GM06990 (cell line): Measurements from ENCODE around the gene CEP72.
"Not testable (repeated sequence)": the region's sequence is repeated elsewhere in the genome, so short reads cannot be mapped to it uniquely, and the experiment has no call there.

Experiments
- DNase-seq: peaks from one replicate; pipeline ENCODE4 v3.0.0-alpha.2; 2011; ENCODE audit not compliant: insufficient read length; ENCODE audit errors: extremely low read depth
- H3K27me3 ChIP-seq: replicated peaks from 2 replicates; pipeline ENCODE4 v1.6.0; 2011; ENCODE audit warnings: low read length; ENCODE audit not compliant: control insufficient read depth, insufficient read depth
- H3K36me3 ChIP-seq: 2 replicates; pipeline ENCODE4 v1.5.1; 2011; ENCODE audit warnings: low read length; ENCODE audit not compliant: control insufficient read depth, insufficient read depth
- H3K4me3 ChIP-seq: replicated peaks from 2 replicates; pipeline ENCODE4 v1.5.1; 2011; ENCODE audit warnings: low read depth, mild to moderate bottlenecking, control low read depth, low read length
- CTCF ChIP-seq: IDR thresholded peaks from 2 replicates; pipeline ENCODE4 v1.5.1; 2011; ENCODE audit warnings: low read length, control low read depth, mild to moderate bottlenecking, inconsistent platforms; ENCODE audit not compliant: insufficient read depth, poor library complexity, severe bottlenecking

CEP72 gene

GRCh38 chr5:674630-675011 lies 62.5 kb downstream of the CEP72 start:
- no peak for DNase-seq
- Histone ChIP-seq H3K36me3 (no peaks in the 10 kb centered on the region), H3K27me3 (no peaks in the 10 kb centered on the region), H3K4me3 (no peak overlapping the region)
- no peak for TF ChIP-seq CTCF

DNA sequence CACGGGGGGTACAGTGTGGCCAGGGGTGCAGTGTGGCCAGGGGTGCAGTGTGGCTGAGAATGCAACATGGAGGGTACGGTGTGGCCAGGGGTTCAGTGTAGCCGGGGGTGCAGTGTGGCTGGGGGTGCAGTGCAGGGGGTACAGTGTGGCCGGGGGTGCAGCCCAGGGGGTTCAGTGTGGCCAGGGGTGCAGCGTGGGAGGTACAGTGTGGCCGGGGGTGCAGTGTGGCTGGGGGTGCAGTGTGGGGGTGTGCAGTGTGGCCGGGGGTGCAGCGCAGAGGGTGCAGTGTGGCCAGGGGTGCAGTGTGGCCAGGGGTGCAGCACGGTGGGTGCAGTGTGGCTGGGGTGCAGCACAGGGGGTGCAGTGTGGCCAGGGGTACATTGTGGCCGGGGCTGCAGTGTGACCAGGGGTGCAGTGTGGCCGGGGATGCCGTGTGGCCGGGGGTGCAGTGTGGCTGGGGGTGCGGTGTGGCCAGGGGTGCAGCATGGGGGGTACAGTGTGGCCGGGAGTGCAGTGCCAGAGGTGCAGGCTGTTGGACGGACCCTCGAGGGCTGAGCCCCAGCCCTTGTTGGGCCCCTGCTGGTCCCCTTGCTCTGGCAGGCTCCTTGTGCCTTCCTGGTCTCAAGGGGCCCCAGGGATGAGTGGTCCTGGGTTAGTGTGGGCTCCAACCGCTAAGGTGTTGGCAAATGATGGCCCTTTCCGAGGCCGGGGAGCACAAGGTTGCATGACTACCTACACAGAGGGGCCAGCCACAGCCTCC lies 63.2 kb downstream of the CEP72 start:
- no peaks in the 10 kb centered on the region for H3K27me3 ChIP-seq
- H3K36me3 ChIP-seq = no peaks in the 10 kb centered on the region
- no peak overlapping the region for H3K4me3 ChIP-seq
- no peak for TF ChIP-seq CTCF
- no peak for DNase-seq

DNA sequence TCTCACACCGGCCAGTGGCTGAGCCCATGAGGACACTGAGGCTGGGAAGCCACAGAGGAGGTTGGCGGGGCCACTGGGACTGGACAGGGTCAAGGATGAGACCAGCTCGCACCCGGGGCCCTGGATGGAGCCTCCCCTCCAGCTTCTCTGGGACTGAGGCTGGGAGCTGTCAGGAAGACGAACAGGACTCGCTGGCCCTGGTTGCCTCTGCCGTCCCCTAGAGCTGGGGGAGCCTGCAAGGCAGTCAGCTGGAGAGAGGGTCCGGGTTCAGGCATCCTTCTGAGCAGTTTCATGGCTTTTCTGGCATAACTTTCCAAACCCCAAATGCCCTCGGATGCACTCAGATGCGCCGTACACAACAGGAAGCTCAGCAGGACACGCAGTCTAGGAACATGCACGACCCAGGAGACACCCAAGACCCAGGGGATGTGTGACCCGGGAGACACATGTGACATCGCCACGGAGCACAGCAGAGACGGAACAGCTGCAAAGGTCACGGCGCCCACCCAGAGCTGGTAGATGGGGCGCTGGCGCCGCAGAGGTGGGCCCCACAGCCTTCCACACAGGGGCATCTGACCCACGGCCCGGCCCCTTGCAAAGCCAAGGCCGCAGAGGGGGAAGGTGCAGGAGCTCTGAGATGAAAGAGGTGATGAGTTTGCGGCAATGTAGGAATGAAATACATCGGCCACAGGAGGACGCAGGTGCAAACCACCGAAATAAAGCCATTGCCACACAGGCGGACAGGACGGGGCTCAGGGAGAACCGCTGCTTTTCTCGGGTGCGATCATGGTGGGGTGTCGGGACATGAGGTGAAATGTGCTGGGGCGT lies 63.9 kb downstream of the CEP72 start:
- no peaks in the 10 kb centered on the region for H3K27me3 ChIP-seq
- no peak overlapping the region for H3K4me3 ChIP-seq
- no peak for TF ChIP-seq CTCF
- H3K36me3 ChIP-seq = no peaks in the 10 kb centered on the region
- no peak for DNase-seq

DNA sequence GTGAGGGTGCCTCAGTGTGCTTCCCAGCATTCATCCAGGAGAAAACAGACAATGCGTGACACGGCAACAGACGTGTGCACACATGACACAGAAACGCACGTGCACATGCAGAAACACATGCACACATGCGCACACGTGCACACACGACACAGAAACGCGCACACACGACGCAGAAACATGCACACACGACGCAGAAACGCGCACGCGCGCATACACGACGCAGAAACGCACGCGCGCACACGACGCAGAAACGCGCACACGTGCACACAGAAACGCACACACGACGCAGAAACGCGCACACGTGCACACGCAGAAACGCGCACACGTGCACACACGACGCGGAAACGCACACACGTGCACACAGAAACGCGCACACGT lies 64.5 kb downstream of the CEP72 start:
- no peak for DNase-seq
- H3K27me3 ChIP-seq = no peaks in the 10 kb centered on the region
- TF ChIP-seq CTCF = no peak

DNA sequence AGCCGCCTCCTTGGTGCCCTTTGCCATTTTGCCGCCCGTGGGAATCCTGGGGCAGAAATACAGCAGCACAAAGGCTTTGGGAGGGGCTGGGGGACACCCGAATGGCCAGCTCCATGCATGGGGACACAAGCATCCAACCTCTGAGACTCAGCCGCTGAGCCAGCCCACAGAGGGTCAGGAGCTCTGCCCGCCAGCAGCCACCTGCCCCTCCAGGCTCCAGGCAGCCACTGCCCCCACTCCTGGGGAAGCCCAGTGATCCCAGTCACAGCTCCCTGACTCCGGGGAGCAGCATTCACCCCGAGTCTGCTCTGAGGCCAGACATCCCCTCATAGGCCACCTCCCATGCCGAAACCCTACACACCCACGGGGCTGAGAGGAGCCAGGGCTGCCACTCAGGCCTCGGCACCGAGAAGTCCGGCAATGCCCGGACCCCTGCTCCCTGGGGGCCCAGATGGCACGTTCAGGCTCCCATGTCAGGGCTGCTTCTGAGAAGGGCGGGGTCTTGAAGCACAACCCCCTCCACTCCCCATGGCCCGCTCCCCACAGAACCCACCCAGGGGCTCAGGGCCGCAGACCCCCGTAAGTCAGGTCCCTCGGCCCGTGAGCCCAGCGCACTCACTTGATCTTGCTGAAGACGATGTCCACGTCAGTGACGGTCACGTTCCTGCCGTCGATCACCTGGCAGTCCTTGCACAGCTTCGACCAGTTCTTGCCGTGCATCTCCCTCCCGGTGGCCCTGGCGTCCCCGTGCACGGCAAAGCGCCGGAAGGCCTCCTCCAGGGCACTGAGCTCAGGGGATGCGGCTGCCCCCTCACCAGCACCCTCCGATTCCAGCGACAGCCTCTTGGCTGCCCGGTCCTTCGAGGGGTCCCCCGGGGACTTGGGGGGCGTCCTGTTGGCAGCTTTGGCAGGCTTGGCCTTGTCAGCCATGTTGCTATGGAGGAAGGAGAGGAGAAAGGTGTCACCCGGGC lies 65.3 kb downstream of the CEP72 start:
- no peak for TF ChIP-seq CTCF
- no peak overlapping the region for H3K4me3 ChIP-seq
- H3K27me3 ChIP-seq = no peaks in the 10 kb centered on the region
- H3K36me3 ChIP-seq = no peaks in the 10 kb centered on the region
- DNase-seq = no peak

More for the DNA sequence above, 64.5 kb downstream of the CEP72 start:
- H3K4me3 ChIP-seq = no peak overlapping the region
- no peaks in the 10 kb centered on the region for H3K36me3 ChIP-seq

- H3K4me3 ChIP-seq, H3K36me3 ChIP-seq, DNase-seq, H3K27me3 ChIP-seq: not testable (repeated sequence)
Measured at GRCh38 chr5:678521-678920, 66.4 kb downstream of the CEP72 start.

- not testable (repeated sequence) for DNase-seq, H3K36me3 ChIP-seq, H3K4me3 ChIP-seq, H3K27me3 ChIP-seq
Measured at GRCh38 chr5:679166-679895, 67.2 kb downstream of the CEP72 start.
